Breast epithelium (tissue), 4 donors: ENCODE data around the gene ZMIZ1. TPM values are rescaled to one million over a fixed set of nuclear protein-coding genes. Genes with fewer than 3 reads are reported as not detected.

ENCODE experiments used
- DNase-seq, 2 donors: peaks; one replicate each; pipeline ENCODE4 v3.0.0-alpha.2; 2019; ENCODE audit warnings: low spot score in 2 of 2
- H3K27ac ChIP-seq, 2 donors: fragments of 200-600 bp; sonication (generic) in 1 of 2; one replicate each; pipeline ENCODE4 v1.5.1; 2016 to 2019; ENCODE audit warnings: mild to moderate bottlenecking in 1 of 2
- H3K27me3 ChIP-seq, 2 donors: fragments of 200-600 bp; sonication (generic) in 1 of 2; one replicate each; pipeline versions ENCODE4 v1.5.1 to v1.6.0; 2017 to 2019; ENCODE audit warnings: control low read depth in 1 of 2, mild to moderate bottlenecking in 1 of 2
- H3K36me3 ChIP-seq: fragments of 200-600 bp; one replicate; pipeline ENCODE4 v1.5.1; 2019
- H3K4me1 ChIP-seq, 2 donors: fragments of 200-600 bp; sonication (generic); one replicate each; pipeline ENCODE4 v1.5.1; 2016 to 2019; ENCODE audit warnings: control low read depth in 1 of 2
- H3K4me3 ChIP-seq, 3 donors: fragments of 200-600 bp; sonication (generic); 1 replicate in 2 of 3; 2 replicates in 1 of 3; pipeline ENCODE4 v1.5.1; 2016 to 2019; ENCODE audit warnings: mild to moderate bottlenecking in 3 of 3, moderate library complexity in 2 of 3
- H3K9me3 ChIP-seq, 2 donors: fragments of 200-600 bp; sonication (generic) in 1 of 2; one replicate each; pipeline ENCODE4 v1.5.1; 2016 to 2019; ENCODE audit warnings: control low read depth in 1 of 2
- POLR2A ChIP-seq: fragments of 450-650 bp; IDR thresholded peaks from one replicate; pipeline ENCODE4 v1.6.1; 2016; ENCODE audit warnings: antibody characterized with exemption, mild to moderate bottlenecking, moderate library complexity
- POLR2AphosphoS5 ChIP-seq, 3 donors: sonication (generic); formaldehyde crosslinking; IDR thresholded peaks; one replicate each; pipeline ENCODE4 v1.6.1; 2017; ENCODE audit warnings: antibody characterized with exemption in 3 of 3
- intact Hi-C: fragments of 100-400 bp; cut with DNase I; formaldehyde crosslinking; loops from one replicate; pipeline ENCODE4 v1.15.1; 2023; ENCODE audit warnings: low total_unique reads
- total RNA-seq, 3 donors: library from RNA; depleted of rRNA; stranded (reverse); fragments of >200 nt; gene quantifications; one replicate each; pipeline ENCODE4 v1.1.0, GENCODE V29; 2016
- TF ChIP-seq, protein P1 (sequence below), 3 donors: fragments of 450-650 bp; IDR thresholded peaks; one replicate each; pipeline ENCODE4 v1.5.1; 2016 to 2017; ENCODE audit warnings: antibody characterized with exemption in 3 of 3, mild to moderate bottlenecking in 3 of 3, moderate library complexity in 3 of 3

The ZMIZ1 gene
- total RNA-seq, 3 donors from 2014 or later, result 34.4 to 63.7 (median 39.8) TPM

DNA sequence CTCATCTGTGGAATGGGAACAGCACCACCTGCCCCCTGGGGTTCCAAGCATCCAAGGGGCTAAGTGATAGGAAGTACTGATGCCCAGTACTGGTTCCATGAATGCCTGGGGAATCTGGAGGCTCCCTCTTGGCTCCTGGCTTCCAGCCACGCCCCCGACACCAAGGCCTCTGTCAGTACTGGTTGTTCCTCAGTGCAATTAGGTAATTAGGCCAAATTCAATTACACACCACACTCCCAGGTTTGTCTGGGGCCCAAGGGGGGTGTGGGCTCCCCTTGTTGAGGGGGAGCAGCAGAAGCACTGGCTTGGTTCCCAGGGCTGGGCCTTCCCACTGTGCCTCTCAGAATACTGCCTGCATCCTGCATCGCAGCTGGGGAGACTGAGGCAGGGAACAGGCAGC, 164.1 kb downstream of the ZMIZ1 start:
- Histone ChIP-seq H3K4me1 (peaks cover 17 to 30% of the 10 kb centered on the region in 2 donors), H3K9me3 (no peaks in the 10 kb centered on the region), H3K36me3 (no peaks in the 10 kb centered on the region), H3K27me3 (no peaks in the 10 kb centered on the region), H3K27ac (no peak overlapping the region), H3K4me3 (no peak overlapping the region)
- no peak for DNase-seq
- intact Hi-C loops, result no loop called here
- TF ChIP-seq POLR2AphosphoS5 (IDR thresholded peaks at IDR 0.05), result no peak
- TF ChIP-seq, protein P1, sequence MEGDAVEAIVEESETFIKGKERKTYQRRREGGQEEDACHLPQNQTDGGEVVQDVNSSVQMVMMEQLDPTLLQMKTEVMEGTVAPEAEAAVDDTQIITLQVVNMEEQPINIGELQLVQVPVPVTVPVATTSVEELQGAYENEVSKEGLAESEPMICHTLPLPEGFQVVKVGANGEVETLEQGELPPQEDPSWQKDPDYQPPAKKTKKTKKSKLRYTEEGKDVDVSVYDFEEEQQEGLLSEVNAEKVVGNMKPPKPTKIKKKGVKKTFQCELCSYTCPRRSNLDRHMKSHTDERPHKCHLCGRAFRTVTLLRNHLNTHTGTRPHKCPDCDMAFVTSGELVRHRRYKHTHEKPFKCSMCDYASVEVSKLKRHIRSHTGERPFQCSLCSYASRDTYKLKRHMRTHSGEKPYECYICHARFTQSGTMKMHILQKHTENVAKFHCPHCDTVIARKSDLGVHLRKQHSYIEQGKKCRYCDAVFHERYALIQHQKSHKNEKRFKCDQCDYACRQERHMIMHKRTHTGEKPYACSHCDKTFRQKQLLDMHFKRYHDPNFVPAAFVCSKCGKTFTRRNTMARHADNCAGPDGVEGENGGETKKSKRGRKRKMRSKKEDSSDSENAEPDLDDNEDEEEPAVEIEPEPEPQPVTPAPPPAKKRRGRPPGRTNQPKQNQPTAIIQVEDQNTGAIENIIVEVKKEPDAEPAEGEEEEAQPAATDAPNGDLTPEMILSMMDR (IDR thresholded peaks at IDR 0.05), result no peak
- no peak for TF ChIP-seq POLR2A

DNA sequence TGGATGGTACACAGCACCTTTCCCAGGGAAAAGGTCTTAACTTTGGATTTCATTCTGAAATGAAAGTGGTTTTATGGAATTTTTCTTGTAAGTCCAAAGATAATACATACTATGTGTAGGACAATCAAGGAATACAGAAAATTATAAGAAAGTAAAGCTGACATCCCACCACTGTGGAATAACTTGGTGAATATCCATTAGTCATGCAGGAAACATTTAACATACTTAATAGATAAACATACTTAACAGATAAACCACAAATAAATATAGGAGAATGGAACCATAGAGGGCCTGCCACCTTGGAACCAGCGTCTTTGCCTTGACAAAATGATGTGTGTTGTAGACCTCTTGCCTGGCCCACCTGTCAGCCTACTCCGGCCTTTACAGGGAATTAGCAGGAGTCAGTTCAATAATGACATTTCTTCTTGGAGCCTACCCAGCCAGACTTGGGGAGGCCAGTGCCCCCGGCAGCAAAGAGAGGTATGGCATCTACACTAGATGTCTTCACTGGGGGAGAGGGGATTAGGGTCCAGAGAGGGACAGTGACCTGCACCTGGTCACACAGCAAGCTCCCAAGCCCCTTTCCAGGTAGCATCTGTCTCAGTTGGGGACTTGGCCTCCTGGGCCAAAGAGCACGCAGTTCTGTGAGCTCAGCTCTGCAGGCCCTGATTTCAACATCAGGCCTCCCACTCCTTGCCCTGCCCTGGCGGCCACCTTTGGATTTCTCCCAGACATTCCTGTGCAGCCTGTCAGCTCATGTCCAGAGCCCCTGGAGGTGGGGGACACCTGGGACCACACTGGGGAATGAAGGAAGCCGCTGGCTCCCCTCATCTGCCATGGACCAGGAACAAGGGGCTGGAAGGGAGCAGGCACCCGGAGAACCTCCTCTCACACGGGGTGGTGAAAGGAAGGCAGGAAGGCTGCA, 165.9 kb downstream of the ZMIZ1 start:
- peak in 1 of 2 donors; percentile 73 for DNase-seq
- peak overlapping the region; percentile 68 to 85 for H3K27ac ChIP-seq

DNA sequence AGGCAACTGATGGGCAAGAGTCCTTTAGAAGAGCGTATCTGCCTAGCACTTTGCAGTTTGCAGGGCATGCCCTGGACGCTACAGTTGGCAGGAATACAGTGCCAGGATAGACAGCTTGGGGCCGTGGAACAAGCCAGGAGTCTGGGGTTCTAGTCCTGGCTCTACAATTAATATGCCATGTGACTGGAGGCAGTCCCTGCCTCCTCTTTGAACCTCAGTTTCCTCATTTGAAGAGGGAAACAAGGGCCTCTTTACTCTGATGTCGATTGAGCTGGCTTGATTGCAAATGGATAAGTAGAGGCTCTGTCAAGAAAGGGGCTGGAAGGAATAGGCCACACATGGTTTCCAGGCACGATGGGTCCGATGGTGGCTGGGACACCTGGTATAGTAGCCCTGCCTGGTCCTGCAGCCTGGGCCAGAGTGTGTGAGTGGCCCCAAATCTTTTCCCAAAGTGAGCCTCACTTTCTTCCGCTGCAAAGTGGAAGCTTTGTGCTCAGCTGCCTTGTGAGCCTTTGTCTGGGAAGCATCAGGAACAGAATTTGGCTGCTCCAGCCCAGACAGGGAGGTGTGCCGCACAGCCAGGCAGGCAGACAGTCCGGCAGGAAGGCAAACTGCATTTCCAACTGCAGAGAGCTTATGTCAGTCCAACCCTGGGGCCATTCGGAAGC, 167.1 kb downstream of the ZMIZ1 start:
- peaks cover 21 to 30% of the 10 kb centered on the region in 2 donors for H3K4me1 ChIP-seq

More for the DNA sequence above, 165.9 kb downstream of the ZMIZ1 start:
- Histone ChIP-seq H3K9me3 (no peaks in the 10 kb centered on the region), H3K4me1 (peaks cover 24 to 30% of the 10 kb centered on the region in 2 donors), H3K27me3 (no peaks in the 10 kb centered on the region), H3K4me3 (no peak overlapping the region), H3K36me3 (no peaks in the 10 kb centered on the region)
- intact Hi-C loops, result no loop called here
- peak in 1 of 3 donors; percentile 26 for TF ChIP-seq POLR2AphosphoS5 (IDR thresholded peaks at IDR 0.05)
- TF ChIP-seq POLR2A, result no peak

DNA sequence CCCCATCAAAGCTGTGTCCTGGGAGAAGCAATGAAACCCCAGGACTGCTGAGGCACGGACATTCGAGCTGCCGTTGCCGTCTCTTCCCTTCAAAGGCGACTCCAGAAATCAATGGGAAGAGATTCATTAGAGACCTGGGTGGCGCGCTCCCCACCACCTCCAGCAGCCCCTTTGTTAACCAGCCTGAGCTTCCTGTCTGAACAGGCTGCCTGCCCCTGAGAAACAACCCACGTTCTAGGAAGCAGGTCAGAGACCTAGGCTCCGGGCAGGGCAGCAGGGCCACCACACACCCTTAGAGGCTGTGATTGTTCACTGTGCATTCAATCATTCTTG, 167.6 kb downstream of the ZMIZ1 start:
- no peaks in the 10 kb centered on the region for H3K36me3 ChIP-seq
- no peaks in the 10 kb centered on the region for H3K9me3 ChIP-seq
- peak overlapping the region; percentile 68 to 85 for H3K27ac ChIP-seq
- no peak for DNase-seq
- TF ChIP-seq POLR2A (no peak), POLR2AphosphoS5 (IDR thresholded peaks at IDR 0.05) (no peak)
- TF ChIP-seq, protein P1 (IDR thresholded peaks at IDR 0.05), result no peak
- intact Hi-C loops, result no loop called here
- no peaks in the 10 kb centered on the region for H3K27me3 ChIP-seq
- peaks cover 21 to 34% of the 10 kb centered on the region in 2 donors for H3K4me1 ChIP-seq
- no peak overlapping the region for H3K4me3 ChIP-seq

More for the DNA sequence above, 167.1 kb downstream of the ZMIZ1 start:
- Histone ChIP-seq H3K9me3 (no peaks in the 10 kb centered on the region), H3K4me3 (no peak overlapping the region), H3K27me3 (no peaks in the 10 kb centered on the region), H3K27ac (peak overlapping the region; percentile 68 to 85), H3K36me3 (no peaks in the 10 kb centered on the region)
- TF ChIP-seq, protein P1 (IDR thresholded peaks at IDR 0.05), result no peak
- no peak for TF ChIP-seq POLR2AphosphoS5 (IDR thresholded peaks at IDR 0.05)
- TF ChIP-seq POLR2A, result no peak
- intact Hi-C loops, result no loop called here
- DNase-seq, result no peak

DNA sequence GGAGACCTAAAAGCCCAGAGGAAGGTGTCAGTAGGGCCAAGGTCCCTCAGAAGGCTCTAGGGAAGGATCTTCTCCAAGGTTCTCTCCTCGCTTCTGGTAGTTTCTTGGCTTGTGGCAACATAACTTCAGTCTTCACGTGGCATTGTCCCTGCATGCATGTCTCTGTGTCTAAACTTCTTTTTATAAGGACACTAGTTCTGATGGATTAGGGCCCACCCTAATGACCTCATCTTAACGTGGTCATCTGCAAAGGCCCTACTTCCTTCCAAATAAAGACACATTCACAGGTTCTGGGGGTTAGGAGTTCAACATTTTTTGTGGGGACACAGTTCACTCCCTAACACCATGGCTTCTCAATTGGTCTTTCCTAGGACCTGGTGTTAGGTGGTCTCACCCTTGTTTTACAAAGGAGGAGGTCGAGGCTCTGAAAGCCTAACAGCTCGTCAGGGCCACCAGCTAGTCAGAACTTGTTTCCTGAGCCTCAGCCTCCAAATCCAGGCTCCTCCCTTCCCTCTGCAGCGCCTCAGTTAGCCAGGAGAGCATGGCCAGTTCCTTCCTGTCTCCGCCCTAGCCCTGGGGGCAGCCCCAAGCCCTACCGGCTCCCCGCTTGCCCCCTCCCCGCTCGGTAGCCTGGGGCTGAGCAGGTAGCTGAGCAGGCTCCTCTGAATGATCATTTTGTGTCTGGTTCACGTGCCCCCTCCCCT, 168.8 kb downstream of the ZMIZ1 start:
- Histone ChIP-seq H3K4me3 (no peak overlapping the region), H3K27me3 (no peaks in the 10 kb centered on the region), H3K4me1 (peaks cover 28 to 41% of the 10 kb centered on the region in 2 donors), H3K27ac (peak overlapping the region; percentile 69 to 85), H3K36me3 (no peaks in the 10 kb centered on the region), H3K9me3 (no peaks in the 10 kb centered on the region)
- TF ChIP-seq, protein P1 (IDR thresholded peaks at IDR 0.05), result no peak
- no peak for TF ChIP-seq POLR2A
- no peak for TF ChIP-seq POLR2AphosphoS5 (IDR thresholded peaks at IDR 0.05)
- DNase-seq, result no peak
- intact Hi-C loops, result no loop called here
